CD14-positive monocyte (primary cell): Measurements from ENCODE around the gene ACTRT3. TPM values are rescaled to one million over a fixed set of nuclear protein-coding genes. Genes with fewer than 3 reads are reported as not detected.

Experiments used
- DNase-seq, 3 donors: peaks; one replicate each; pipeline ENCODE4 v3.0.0-alpha.2; 2011 to 2022
- H2AFZ ChIP-seq: 2 replicates; pipeline ENCODE4 v1.6.0; 2012; ENCODE audit warnings: mild to moderate bottlenecking, low read depth, low read length, inconsistent platforms; ENCODE audit not compliant: insufficient read depth, poor library complexity, severe bottlenecking
- H3K27ac ChIP-seq, 2 donors: 1 replicate in 1 of 2; 2 replicates in 1 of 2; pipeline ENCODE4 v1.5.1; 2012 to 2013; ENCODE audit warnings: low read length in 2 of 2, control low read depth in 1 of 2, inconsistent platforms in 1 of 2, low read depth in 1 of 2, mild to moderate bottlenecking in 1 of 2
- H3K27me3 ChIP-seq, 2 donors: one replicate each; pipeline versions ENCODE4 v1.6.0 to v1.6.1; 2011 to 2013; ENCODE audit warnings: low read length in 2 of 2; ENCODE audit not compliant: control insufficient read depth in 2 of 2, insufficient read depth in 2 of 2
- H3K36me3 ChIP-seq, 2 donors: replicated peaks in 1 of 2; 1 replicate in 1 of 2; 2 replicates in 1 of 2; pipeline versions ENCODE4 v1.5.1 to v1.6.1; 2012 to 2013; ENCODE audit warnings: low read length in 2 of 2, control low read depth in 1 of 2, inconsistent platforms in 1 of 2, mild to moderate bottlenecking in 1 of 2; ENCODE audit not compliant: insufficient read depth in 2 of 2, control insufficient read depth in 1 of 2
- H3K4me1 ChIP-seq, 2 donors: 1 replicate in 1 of 2; 2 replicates in 1 of 2; pipeline versions ENCODE4 v1.5.1 to v1.6.1; 2012 to 2013; ENCODE audit warnings: low read length in 2 of 2, control low read depth in 1 of 2, inconsistent platforms in 1 of 2, mild to moderate bottlenecking in 1 of 2, moderate library complexity in 1 of 2; ENCODE audit not compliant: insufficient read depth in 2 of 2, control insufficient read depth in 1 of 2
- H3K4me2 ChIP-seq: replicated peaks from 2 replicates; pipeline ENCODE3; 2012; ENCODE audit warnings: low read length, moderate library complexity, mild to moderate bottlenecking; ENCODE audit not compliant: poor library complexity, severe bottlenecking; ENCODE audit errors: extremely low read depth
- H3K4me3 ChIP-seq, 3 experiments: fragments of 200-600 bp in 1 of 3; sonication (generic) in 1 of 3; replicated peaks in 1 of 3; 1 replicate in 2 of 3; 2 replicates in 1 of 3; pipeline ENCODE4 v1.5.1; 2011 to 2013; ENCODE audit warnings: low read length in 3 of 3, mild to moderate bottlenecking in 3 of 3, control low read depth in 2 of 3, low read depth in 2 of 3, inconsistent platforms in 1 of 3, moderate library complexity in 1 of 3
- H3K79me2 ChIP-seq: 2 replicates; pipeline ENCODE4 v1.6.0; 2012; ENCODE audit warnings: mild to moderate bottlenecking, control low read depth, inconsistent platforms, low read length, moderate library complexity; ENCODE audit not compliant: insufficient read depth
- H3K9ac ChIP-seq: 2 replicates; pipeline ENCODE4 v1.6.0; 2017; ENCODE audit warnings: low read length, mild to moderate bottlenecking; ENCODE audit not compliant: insufficient read depth, poor library complexity, severe bottlenecking
- H3K9me3 ChIP-seq, 2 donors: replicated peaks in 1 of 2; 1 replicate in 1 of 2; 2 replicates in 1 of 2; pipeline versions ENCODE4 v1.5.1 to v1.6.1; 2012 to 2013; ENCODE audit warnings: low read length in 2 of 2, control low read depth in 1 of 2; ENCODE audit not compliant: control insufficient read depth in 1 of 2, insufficient read depth in 1 of 2
- H4K20me1 ChIP-seq: 2 replicates; pipeline ENCODE4 v1.6.0; 2012; ENCODE audit warnings: mild to moderate bottlenecking, low read length, control low read depth, moderate library complexity; ENCODE audit not compliant: insufficient read depth
- H3K27ac Mint-ChIP-seq, 7 donors: one replicate each; pipeline ENCODE4 v1.8.0; 2020; ENCODE audit warnings: mild to moderate bottlenecking in 7 of 7, mixed read lengths in 7 of 7, moderate library complexity in 6 of 7, inconsistent platforms in 2 of 7
- H3K27me3 Mint-ChIP-seq, 3 donors: one replicate each; pipeline ENCODE4 v1.8.0; 2021 to 2022; ENCODE audit warnings: low read depth in 3 of 3, mild to moderate bottlenecking in 3 of 3, mixed read lengths in 3 of 3, moderate library complexity in 3 of 3, inconsistent platforms in 1 of 3
- H3K36me3 Mint-ChIP-seq, 2 donors: one replicate each; pipeline ENCODE4 v1.8.0; 2020; ENCODE audit warnings: mixed read lengths in 2 of 2, inconsistent platforms in 1 of 2, mild to moderate bottlenecking in 1 of 2
- H3K4me1 Mint-ChIP-seq: one replicate; pipeline ENCODE4 v1.8.0; 2020; ENCODE audit warnings: mild to moderate bottlenecking, mixed read lengths
- H3K4me3 Mint-ChIP-seq, 2 donors: one replicate each; pipeline ENCODE4 v1.8.0; 2020; ENCODE audit warnings: mild to moderate bottlenecking in 2 of 2, mixed read lengths in 2 of 2, moderate library complexity in 1 of 2
- H3K9me3 Mint-ChIP-seq, 7 donors: one replicate each; pipeline ENCODE4 v1.8.0; 2020 to 2022; ENCODE audit warnings: mixed read lengths in 7 of 7, mild to moderate bottlenecking in 6 of 7, moderate library complexity in 6 of 7, inconsistent platforms in 2 of 7
- WGBS: methylation state at CpG from one replicate; pipeline ENCODE4 v1.1.5; 2013; ENCODE audit warnings: missing lambda C conversion rate; ENCODE audit not compliant: insufficient coverage; 5-methylcytosine and 5-hydroxymethylcytosine counted together
- intact Hi-C, 2 donors: fragments of 100-400 bp; cut with micrococcal nuclease; formaldehyde crosslinking; loops; one replicate each; pipeline versions ENCODE4 v1.15.0 to v1.15.1; 2023
- polyA plus RNA-seq, 3 donors: library from polyadenylated mRNA; depleted of rRNA in 1 of 3; unstranded in 2 of 3; stranded (reverse) in 1 of 3; fragments of 300-500 nt in 2 of 3; fragments of >200 nt in 1 of 3; fragmentation: Illumina TruSeq in 2 of 3; gene quantifications; 1 replicate in 2 of 3; 2 replicates in 1 of 3; pipeline ENCODE4 v1.2.3, GENCODE V29; 2012 to 2021
- TF ChIP-seq, protein P1 (sequence below): fragments of 200-600 bp; IDR thresholded peaks from one replicate; pipeline ENCODE4 v1.8.0; 2022; ENCODE audit warnings: antibody characterized with exemption, mild to moderate bottlenecking

ACTRT3 gene
- polyA plus RNA-seq, 3 donors = 0.03 to 0.08 TPM; not detected in 1

- Histone ChIP-seq H3K9me3 (no peaks in the 10 kb centered on the region), H3K27ac (peak overlapping the region; percentile 92 to 97), H3K9ac (peak overlapping the region; percentile 95), H3K4me1 (peaks cover 10 to 24% of the 10 kb centered on the region in 2 donors), H4K20me1 (peaks cover 7% of the 10 kb centered on the region), H2AFZ (peak overlapping the region; percentile 93), H3K36me3 (peaks cover 2 to 25% of the 10 kb centered on the region in 2 donors), H3K79me2 (peaks cover 31% of the 10 kb centered on the region), H3K4me2 (peak overlapping the region; percentile 90), H3K27me3 (no peaks in the 10 kb centered on the region), H3K4me3 (peak overlapping the region; percentile 75 to 99 (median 76))
- peak; percentile 75 to 83 (median 80) for DNase-seq
- TF ChIP-seq, protein P1, sequence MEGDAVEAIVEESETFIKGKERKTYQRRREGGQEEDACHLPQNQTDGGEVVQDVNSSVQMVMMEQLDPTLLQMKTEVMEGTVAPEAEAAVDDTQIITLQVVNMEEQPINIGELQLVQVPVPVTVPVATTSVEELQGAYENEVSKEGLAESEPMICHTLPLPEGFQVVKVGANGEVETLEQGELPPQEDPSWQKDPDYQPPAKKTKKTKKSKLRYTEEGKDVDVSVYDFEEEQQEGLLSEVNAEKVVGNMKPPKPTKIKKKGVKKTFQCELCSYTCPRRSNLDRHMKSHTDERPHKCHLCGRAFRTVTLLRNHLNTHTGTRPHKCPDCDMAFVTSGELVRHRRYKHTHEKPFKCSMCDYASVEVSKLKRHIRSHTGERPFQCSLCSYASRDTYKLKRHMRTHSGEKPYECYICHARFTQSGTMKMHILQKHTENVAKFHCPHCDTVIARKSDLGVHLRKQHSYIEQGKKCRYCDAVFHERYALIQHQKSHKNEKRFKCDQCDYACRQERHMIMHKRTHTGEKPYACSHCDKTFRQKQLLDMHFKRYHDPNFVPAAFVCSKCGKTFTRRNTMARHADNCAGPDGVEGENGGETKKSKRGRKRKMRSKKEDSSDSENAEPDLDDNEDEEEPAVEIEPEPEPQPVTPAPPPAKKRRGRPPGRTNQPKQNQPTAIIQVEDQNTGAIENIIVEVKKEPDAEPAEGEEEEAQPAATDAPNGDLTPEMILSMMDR = no peak
- peaks cover 0 to 4% (median 0%) of the 10 kb centered on the region in 7 donors for H3K9me3 Mint-ChIP-seq
- peaks cover 0 to 5% (median 4%) of the 10 kb centered on the region in 3 donors for H3K27me3 Mint-ChIP-seq
- H3K4me1 Mint-ChIP-seq = peaks cover 21% of the 10 kb centered on the region
- peak overlapping the region; percentile 98 to 99 (median 99) for H3K27ac Mint-ChIP-seq
- intact Hi-C loops = loop anchor here (5.0 kb wide), 1 partner anchor 586 kb away; the partner anchor contains the start of gene SKIL (in 2 of the 2)
- peak overlapping the region; percentile 96 to 97 for H3K4me3 Mint-ChIP-seq
- H3K36me3 Mint-ChIP-seq = peaks cover 14 to 17% of the 10 kb centered on the region in 2 donors
- WGBS = 0% methylated on average over 11 of the region's 27 CpGs
Observed at GRCh38 chr3:169771497-169772304, 2.3 kb upstream of the ACTRT3 start.

GRCh38 chr3:169764882-169765612 is 4.3 kb downstream of the ACTRT3 start, which contains the start of gene TERC:
Gene TERC (minus strand): TSS chr3:169765060.
- peak within 1 kb of the TSS; percentile 91 to 99 (median 96) for H3K27ac Mint-ChIP-seq
- H3K79me2 ChIP-seq = no peaks in the 10 kb centered on the region
- peak within 1 kb of the TSS; percentile 94 for H3K4me2 ChIP-seq
- H4K20me1 ChIP-seq = no peaks in the 10 kb centered on the region
- no peaks in the 10 kb centered on the region for H3K36me3 ChIP-seq
- H3K4me1 Mint-ChIP-seq = peaks cover 15% of the 10 kb centered on the region
- no peaks in the 10 kb centered on the region for H3K36me3 Mint-ChIP-seq
- peaks cover 12 to 17% of the 10 kb centered on the region in 2 donors for H3K4me1 ChIP-seq
- peak; percentile 80 to 89 (median 81) for DNase-seq
- no peaks in the 10 kb centered on the region for H3K9me3 ChIP-seq
- H3K4me3 Mint-ChIP-seq = peak within 1 kb of the TSS; percentile 98 to 99
- intact Hi-C loops = loop anchor here (5.0 to 10.0 kb wide), 4 partner anchors 100 to 272 kb away; partner anchors contain the start of genes SEC62 (in 2 of the 2), GPR160 (in 1 of the 2) and LRRC31 (in 1 of the 2)
- peak within 1 kb of the TSS; percentile 90 for H3K9ac ChIP-seq
- H3K4me3 ChIP-seq = peak within 1 kb of the TSS; percentile 70 to 95 (median 79)
- peaks cover 2 to 7% (median 5%) of the 10 kb centered on the region in 3 donors for H3K27me3 Mint-ChIP-seq
- TF ChIP-seq, protein P1 = no peak
- peaks cover 2 to 13% (median 5%) of the 10 kb centered on the region in 7 donors for H3K9me3 Mint-ChIP-seq
- WGBS = 4% methylated on average over 33 of the region's 42 CpGs
- no peaks in the 10 kb centered on the region for H3K27me3 ChIP-seq
- H3K27ac ChIP-seq = peak within 1 kb of the TSS; percentile 88 to 93
- H2AFZ ChIP-seq = peak within 1 kb of the TSS; percentile 89
